NT2/D1 (cell line): ENCODE data around the gene DNAH11.

ENCODE experiments used
- SUZ12 ChIP-seq: IDR thresholded peaks from 2 replicates; pipeline ENCODE4 v1.6.1; 2011; ENCODE audit not compliant: insufficient read length, insufficient read depth; ENCODE audit errors: extremely low read depth
- YY1 ChIP-seq: IDR thresholded peaks from 2 replicates; pipeline ENCODE4 v1.6.1; 2011; ENCODE audit not compliant: insufficient read length, insufficient read depth
- ZNF274 ChIP-seq: IDR thresholded peaks from 2 replicates; pipeline ENCODE4 v1.6.1; 2011; ENCODE audit warnings: mild to moderate bottlenecking, low read depth, low read length

DNA sequence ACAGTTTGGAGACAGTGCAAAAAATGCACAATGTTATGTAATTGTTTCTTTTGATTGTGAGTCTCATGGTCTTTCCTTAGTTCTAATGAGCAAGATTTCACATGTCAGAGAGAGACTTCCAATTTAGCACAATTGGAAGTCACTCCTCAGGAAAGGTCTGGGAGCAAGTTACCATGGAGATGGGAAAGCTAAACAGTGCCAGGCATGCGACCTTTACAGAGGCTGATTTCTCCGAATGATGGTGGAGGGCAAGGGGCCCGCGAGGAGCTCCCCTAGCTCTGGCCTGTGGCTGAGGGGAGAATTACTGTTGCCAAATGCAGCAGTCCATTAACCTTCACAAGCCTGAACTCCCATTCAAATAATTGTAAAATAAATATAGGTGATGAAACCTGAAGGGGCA, 343.6 kb downstream of the DNAH11 start:
- TF ChIP-seq YY1 (no peak), SUZ12 (no peak), ZNF274 (no peak)
